Mononuclear cell (primary cell): Measurements from ENCODE around the gene HSD17B1. TPM values are rescaled to one million over a fixed set of nuclear protein-coding genes. Genes with fewer than 3 reads are reported as not detected.
"Not testable (repeated sequence)": the region's sequence is repeated elsewhere in the genome, so short reads cannot be mapped to it uniquely, and the experiment has no call there.

Experiments
- H3K27me3 ChIP-seq: 2 replicates; pipeline ENCODE4 v1.6.0; 2011; ENCODE audit warnings: low read length, control low read depth; ENCODE audit not compliant: insufficient read depth
- H3K4me1 ChIP-seq: 2 replicates; pipeline ENCODE4 v1.5.1; 2011; ENCODE audit warnings: mild to moderate bottlenecking, low read length, control low read depth; ENCODE audit not compliant: insufficient read depth
- H3K4me3 ChIP-seq: 2 replicates; pipeline ENCODE4 v1.5.1; 2011; ENCODE audit warnings: mild to moderate bottlenecking, low read length, moderate library complexity
- H3K9me3 ChIP-seq: 2 replicates; pipeline ENCODE4 v1.5.1; 2011; ENCODE audit warnings: low read depth, mild to moderate bottlenecking, control low read depth, low read length
- total RNA-seq: library from RNA; depleted of rRNA; stranded (reverse); fragments of >200 nt; gene quantifications from one replicate; pipeline ENCODE4 v1.2.3, GENCODE V29; 2012

The HSD17B1 gene
- total RNA-seq, 1 donor, result 0.31 TPM

DNA sequence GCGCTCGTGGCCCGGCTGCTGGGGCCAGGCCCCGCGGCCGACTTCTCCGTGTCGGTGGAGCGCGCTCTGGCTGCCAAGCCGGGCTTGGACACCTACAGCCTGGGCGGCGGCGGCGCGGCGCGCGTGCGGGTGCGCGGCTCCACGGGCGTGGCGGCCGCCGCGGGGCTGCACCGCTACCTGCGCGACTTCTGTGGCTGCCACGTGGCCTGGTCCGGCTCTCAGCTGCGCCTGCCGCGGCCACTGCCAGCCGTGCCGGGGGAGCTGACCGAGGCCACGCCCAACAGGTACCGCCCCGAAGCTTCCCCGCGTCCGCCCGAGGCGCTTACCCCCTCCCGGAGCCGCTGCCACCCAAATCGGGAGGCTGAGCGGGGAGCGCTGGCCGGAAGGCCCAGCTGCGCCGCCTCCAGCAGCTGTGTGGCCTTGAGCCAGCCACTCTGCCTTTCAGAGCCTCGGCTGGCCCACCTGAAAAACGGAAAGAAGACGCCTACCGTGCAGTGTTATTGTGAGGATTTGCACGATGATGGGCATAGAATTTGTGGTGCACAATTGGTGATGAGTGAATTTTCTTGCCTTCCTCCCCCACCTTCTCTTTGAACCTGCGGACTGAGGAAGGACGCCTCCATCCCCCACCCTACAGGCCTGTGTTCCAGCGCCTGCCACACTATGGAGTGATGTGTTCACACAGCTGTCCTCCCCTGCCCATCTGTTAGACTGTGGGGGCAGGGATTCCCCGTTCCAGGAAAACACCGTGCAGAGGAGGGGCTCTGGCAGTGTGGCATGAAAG, 16.2 kb upstream of the HSD17B1 start:
- H3K27me3 ChIP-seq, result no peaks in the 10 kb centered on the region
- peak overlapping the region; percentile 37 for H3K4me3 ChIP-seq
- H3K9me3 ChIP-seq, result no peaks in the 10 kb centered on the region
- H3K4me1 ChIP-seq, result peaks cover 40% of the 10 kb centered on the region

DNA sequence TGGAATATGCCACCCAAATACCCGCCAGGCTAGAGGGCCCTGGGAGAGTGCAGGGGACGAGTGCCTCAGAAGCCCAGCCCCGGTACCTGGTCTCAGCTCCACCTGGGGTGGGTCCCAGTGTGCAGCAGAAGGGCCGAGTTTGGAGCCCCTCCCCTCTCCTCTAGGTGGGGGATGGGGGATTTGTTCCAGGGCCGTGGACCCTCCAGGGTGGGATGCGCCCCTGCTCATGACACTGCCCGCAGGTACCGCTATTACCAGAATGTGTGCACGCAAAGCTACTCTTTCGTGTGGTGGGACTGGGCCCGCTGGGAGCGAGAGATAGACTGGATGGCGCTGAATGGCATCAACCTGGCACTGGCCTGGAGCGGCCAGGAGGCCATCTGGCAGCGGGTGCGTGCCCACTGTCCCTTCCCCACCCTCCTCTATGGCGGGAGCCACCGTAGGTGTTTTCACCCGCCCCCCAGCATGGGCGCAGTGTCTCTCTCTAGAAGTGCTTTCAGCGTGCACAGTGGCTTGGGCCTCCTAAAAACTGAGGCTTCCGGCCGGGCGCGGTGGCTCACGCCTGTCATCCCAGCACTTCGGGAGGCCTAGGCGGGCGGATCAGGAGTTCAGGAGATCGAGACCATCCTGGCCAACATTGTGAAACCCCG, 15.4 kb upstream of the HSD17B1 start:
- H3K4me3 ChIP-seq, result no peak overlapping the region
- H3K27me3 ChIP-seq, result no peaks in the 10 kb centered on the region
- H3K9me3 ChIP-seq, result no peaks in the 10 kb centered on the region
- H3K4me1 ChIP-seq, result peaks cover 35% of the 10 kb centered on the region

DNA sequence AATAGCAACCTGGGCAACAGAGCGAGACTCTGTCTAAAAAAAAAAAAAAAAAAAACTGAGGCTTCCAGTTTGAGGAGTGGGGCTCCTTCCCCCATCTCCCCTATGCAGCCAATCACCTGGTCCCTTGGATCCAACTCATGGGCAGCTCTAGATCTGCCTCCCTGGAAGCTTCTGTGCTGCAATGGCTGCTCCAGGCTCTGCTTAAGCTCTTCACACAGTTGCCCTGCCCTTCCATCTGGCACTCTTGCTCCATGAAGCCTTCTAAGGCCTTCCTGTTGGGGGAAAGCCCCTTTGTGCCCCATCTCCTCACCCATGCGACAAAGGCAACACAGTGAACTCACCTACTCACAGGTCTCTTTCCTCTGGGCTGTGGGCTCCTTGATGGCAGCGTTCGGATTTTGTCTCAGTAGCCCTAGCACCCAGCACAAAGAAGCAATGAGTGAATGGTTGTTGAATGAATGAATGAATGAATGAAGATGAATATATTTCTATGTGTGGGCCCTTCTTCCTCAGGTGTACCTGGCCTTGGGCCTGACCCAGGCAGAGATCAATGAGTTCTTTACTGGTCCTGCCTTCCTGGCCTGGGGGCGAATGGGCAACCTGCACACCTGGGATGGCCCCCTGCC, 14.8 kb upstream of the HSD17B1 start:
- H3K4me1 ChIP-seq, result peaks cover 28% of the 10 kb centered on the region

DNA sequence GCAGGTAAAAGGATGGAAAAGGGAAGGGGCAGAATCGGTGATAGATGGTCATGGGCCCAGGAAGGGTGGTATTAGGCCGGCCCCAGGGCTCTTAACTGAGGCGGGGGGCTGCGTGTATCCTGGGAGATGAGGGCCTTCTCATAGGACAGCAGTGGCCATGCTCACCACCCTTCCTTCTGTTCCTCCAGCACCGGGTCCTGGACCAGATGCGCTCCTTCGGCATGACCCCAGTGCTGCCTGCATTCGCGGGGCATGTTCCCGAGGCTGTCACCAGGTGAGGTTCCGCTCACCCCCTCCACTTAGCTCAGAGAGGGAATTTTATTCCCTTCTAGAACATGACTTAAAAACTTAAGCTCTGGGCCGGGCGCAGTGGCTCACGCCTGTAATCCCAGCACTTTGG, 14.2 kb upstream of the HSD17B1 start:
- no peaks in the 10 kb centered on the region for H3K27me3 ChIP-seq
- no peak overlapping the region for H3K4me3 ChIP-seq
- peaks cover 28% of the 10 kb centered on the region for H3K4me1 ChIP-seq
- no peaks in the 10 kb centered on the region for H3K9me3 ChIP-seq

More for the DNA sequence above, 14.8 kb upstream of the HSD17B1 start:
- H3K4me3 ChIP-seq, result no peak overlapping the region
- no peaks in the 10 kb centered on the region for H3K27me3 ChIP-seq
- H3K9me3 ChIP-seq, result no peaks in the 10 kb centered on the region

DNA sequence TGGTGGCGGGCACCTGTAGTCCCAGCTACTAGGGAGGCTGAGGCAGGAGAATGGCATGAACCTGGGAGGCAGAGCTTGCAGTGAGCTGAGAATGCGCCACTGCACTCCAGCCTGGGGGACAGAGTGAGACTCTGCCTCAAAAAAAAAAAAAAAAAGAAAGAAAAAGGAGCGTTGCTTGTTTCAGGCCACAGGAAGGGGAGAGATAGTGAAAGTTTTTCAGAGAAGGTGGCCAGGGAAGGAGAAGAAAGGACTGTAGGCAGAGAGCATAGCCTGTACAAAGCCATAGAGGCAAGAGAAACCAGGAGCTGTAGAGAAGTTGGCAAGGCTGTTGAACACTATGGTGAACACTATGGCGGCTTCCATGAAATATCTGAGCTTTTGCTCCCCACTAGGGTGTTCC, 12.2 kb upstream of the HSD17B1 start:
- not testable (repeated sequence) for H3K27me3 ChIP-seq, H3K4me3 ChIP-seq, H3K9me3 ChIP-seq
- peaks cover 21% of the 10 kb centered on the region for H3K4me1 ChIP-seq

DNA sequence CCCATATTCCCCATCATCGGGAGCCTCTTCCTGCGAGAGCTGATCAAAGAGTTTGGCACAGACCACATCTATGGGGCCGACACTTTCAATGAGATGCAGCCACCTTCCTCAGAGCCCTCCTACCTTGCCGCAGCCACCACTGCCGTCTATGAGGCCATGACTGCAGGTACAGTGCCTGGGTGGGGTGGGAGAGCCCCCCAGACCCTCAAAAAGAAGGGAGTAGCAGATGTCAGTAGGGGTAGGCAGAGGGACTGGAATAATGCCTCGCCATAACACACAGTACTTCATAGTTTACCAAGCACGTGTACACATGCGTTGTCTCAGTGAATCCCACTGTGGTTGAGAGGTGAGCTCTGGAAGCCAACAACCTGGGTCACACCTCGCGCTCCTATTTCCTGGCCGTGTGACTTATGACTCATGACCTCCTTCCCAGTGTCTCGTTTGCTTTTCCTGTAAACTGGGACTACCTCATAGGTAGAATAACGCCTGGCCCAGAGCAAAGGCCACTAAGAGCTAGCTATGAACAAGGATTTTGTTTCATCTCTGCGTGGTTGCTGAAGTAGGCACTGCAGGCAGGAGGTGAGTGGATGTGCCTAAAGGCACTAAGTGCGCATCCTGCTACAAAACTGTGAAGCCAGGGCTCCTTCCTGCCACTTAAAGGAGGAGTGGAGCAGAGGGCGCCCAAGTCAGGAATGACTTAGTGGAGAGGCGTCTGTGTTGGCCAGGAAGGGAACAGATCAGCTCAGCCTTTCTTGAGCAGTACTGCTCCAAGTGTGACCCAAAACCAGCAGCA, 11.5 kb upstream of the HSD17B1 start:
- Histone ChIP-seq H3K4me1 (peaks cover 17% of the 10 kb centered on the region), H3K27me3 (no peaks in the 10 kb centered on the region), H3K9me3 (no peaks in the 10 kb centered on the region), H3K4me3 (no peak overlapping the region)

DNA sequence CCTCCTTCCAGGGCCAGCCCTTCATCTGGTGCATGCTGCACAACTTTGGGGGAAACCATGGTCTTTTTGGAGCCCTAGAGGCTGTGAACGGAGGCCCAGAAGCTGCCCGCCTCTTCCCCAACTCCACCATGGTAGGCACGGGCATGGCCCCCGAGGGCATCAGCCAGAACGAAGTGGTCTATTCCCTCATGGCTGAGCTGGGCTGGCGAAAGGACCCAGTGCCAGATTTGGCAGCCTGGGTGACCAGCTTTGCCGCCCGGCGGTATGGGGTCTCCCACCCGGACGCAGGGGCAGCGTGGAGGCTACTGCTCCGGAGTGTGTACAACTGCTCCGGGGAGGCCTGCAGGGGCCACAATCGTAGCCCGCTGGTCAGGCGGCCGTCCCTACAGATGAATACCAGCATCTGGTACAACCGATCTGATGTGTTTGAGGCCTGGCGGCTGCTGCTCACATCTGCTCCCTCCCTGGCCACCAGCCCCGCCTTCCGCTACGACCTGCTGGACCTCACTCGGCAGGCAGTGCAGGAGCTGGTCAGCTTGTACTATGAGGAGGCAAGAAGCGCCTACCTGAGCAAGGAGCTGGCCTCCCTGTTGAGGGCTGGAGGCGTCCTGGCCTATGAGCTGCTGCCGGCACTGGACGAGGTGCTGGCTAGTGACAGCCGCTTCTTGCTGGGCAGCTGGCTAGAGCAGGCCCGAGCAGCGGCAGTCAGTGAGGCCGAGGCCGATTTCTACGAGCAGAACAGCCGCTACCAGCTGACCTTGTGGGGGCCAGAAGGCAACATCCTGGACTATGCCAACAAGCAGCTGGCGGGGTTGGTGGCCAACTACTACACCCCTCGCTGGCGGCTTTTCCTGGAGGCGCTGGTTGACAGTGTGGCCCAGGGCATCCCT, 9.3 kb upstream of the HSD17B1 start:
- Histone ChIP-seq H3K9me3 (no peaks in the 10 kb centered on the region), H3K4me1 (peaks cover 12% of the 10 kb centered on the region), H3K4me3 (no peak overlapping the region), H3K27me3 (peaks cover 3% of the 10 kb centered on the region)

DNA sequence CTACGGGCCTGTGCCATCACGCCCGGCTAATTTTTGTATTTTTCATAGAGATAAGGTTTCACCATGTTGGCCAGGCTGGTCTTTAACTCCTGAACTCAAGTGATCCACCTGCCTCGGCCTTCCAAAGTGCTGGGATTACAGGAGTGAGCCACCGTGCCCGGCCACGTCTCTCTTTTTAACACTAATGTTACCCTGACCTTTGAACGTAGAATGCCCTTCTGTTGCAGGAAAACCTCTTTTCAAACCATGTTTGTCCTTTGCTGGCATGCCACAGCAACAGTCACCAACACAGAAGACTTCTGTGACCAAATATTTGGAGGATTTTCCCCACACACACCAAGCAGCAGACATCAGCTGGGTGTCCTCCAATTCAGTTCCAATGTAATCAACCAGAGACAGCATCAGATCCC, 7.8 kb upstream of the HSD17B1 start:
- H3K4me1 ChIP-seq, result peaks cover 19% of the 10 kb centered on the region
- no peak overlapping the region for H3K4me3 ChIP-seq
- no peaks in the 10 kb centered on the region for H3K9me3 ChIP-seq
- H3K27me3 ChIP-seq, result peaks cover 8% of the 10 kb centered on the region

DNA sequence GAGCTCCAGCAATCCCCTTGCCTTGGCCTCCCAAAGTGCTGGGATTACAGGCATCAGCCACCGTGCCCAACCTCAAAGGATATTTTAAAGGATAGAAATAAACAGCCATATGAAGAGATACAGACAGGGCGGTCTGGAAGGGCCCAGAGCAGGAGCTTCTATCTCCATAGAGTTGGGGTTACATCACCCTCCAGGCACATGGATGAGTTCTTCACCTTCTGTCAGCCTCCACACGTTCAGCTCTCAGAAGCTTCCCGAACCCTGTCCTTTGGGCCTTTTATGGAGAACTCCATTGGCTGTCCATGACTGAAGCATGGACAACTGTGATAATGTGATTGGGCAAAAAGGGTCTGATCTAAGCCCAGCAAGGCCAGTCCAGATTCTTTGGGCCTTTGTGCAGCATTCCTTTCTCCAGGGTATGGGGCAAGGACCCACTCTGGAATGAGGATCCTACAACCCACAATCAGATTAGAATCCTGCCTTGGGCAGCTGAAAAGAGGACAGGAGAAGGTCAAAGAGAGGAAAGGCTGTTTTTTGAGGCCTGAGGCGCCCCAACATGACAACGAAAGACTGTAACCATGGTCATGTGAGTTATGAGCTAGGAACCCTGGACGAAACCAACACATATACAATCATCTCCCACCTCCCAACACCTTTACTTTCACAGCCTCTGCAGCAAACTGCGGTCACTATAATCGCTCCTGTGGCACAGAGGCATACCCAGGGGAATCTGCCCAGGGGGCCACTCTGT, 6.8 kb upstream of the HSD17B1 start:
- not testable (repeated sequence) for H3K4me3 ChIP-seq, H3K9me3 ChIP-seq, H3K27me3 ChIP-seq
- peaks cover 19% of the 10 kb centered on the region for H3K4me1 ChIP-seq

DNA sequence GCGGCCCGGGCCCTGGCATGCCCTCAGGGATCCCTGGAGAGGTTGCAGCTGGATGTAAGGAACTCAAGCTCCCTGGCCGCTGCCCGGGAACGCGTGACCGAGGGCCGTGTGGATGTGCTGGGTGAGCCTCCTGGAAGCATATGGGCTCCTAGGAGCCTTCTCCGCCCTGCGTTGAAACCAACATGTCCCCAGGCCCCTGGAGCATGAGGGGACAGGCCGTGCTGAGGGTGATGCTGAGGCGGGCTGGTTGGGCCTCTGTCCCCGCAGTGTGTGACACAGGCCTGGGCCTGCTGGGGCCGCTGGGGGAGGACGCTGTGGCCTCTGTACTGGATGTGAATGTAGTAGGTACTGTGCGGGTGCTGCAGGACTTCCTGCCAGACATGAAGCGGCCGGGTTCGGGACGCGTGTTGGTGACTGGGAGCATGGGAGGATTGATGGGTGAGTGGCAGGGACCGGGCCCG, 5.7 kb upstream of the HSD17B1 start:
- Histone ChIP-seq H3K4me3 (no peak overlapping the region), H3K4me1 (peaks cover 12% of the 10 kb centered on the region), H3K9me3 (no peaks in the 10 kb centered on the region), H3K27me3 (peaks cover 8% of the 10 kb centered on the region)

DNA sequence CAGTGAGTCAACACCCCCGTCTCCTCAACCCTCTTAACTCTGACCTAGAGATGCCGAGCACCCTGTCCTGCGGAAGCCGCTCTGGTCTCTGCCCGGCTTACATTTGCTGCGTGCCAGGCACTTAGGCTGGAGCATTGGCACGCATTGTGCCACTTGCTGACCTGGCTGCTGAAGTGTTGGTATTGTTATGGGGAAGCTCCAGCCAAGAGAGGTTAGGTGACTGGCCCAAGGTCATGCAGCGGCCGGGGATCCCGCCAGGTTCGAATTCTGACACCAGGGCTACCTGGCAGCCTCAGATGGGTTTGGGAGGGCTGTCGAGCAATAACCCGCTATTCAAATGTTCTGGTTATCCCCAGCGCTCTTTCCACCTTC, 5.0 kb upstream of the HSD17B1 start:
- Histone ChIP-seq H3K4me1 (peaks cover 12% of the 10 kb centered on the region), H3K27me3 (peaks cover 8% of the 10 kb centered on the region), H3K4me3 (no peak overlapping the region), H3K9me3 (no peaks in the 10 kb centered on the region)

DNA sequence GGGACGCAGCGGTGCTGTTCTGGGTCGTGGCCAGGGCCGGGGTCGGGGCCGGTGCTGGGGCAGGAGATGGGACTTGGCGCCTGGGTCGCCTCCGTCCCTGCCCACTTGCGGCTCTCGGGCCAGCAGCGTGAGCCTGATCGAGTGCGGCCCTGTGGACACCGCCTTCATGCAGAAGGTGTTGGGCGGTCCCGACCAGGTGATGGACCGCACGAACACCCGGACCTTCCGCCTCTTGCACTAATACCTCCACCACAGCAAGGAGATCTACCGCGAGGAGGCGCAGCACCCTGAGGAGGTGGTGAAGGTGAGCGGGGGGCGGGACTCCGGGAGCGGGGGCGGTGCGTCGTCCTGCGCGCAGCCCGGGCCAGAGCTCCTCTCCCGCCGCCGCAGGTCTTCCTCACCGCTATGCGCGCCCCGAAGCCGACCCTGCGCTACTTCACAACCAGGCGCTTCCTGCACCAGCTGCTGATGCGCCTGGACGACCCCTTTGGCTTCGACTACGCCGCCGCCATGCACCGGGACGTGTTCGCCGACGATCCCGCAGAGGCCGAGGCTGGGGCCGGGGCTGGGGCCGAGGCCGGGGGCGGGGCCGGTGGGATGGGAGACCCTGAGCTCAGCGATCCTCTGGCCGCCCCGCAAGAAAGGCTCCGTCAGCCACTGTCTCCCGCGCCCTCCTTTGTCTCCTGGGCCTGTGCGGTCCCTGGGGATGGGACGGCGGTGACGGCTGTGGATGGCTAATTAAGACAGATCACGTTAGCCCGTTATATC, 4.5 kb upstream of the HSD17B1 start:
- H3K27me3 ChIP-seq, result peaks cover 8% of the 10 kb centered on the region
- no peak overlapping the region for H3K4me3 ChIP-seq
- H3K4me1 ChIP-seq, result peaks cover 13% of the 10 kb centered on the region
- no peaks in the 10 kb centered on the region for H3K9me3 ChIP-seq
